Measurements from ENCODE around the gene TSPAN32.

The TSPAN32 gene

DNA sequence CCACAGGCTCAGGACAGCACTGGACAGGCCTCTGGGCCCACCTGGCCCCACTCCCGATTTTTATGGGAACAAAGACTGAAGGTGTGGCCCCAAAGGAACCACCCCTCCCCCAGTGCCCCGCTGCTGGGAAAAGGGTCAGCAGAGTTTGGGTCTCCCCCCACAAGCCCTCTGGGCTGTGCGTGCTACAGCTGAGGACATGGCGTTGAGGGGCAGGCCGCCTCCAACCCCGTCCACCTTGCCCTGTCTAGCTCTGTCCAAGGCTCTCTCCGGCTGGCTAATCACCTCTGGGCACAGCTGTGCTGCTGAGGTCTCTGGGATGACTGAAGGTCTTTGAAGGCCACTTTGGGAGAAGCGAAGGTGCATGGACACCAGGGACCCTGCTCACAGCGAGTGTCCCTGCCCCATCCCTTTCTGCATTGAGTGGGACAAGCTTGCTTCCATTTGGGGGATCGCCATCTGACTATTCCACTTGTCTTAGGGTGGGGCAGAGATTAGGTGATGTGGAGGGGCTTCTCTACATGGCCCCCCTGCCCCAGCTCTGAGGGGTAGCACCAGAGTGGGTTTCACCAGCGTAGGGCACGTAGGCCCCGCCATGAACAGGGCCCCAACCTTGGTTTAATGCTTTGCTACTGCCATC is 38.0 kb upstream of the TSPAN32 start:
- TF ChIP-seq, protein P1, sequence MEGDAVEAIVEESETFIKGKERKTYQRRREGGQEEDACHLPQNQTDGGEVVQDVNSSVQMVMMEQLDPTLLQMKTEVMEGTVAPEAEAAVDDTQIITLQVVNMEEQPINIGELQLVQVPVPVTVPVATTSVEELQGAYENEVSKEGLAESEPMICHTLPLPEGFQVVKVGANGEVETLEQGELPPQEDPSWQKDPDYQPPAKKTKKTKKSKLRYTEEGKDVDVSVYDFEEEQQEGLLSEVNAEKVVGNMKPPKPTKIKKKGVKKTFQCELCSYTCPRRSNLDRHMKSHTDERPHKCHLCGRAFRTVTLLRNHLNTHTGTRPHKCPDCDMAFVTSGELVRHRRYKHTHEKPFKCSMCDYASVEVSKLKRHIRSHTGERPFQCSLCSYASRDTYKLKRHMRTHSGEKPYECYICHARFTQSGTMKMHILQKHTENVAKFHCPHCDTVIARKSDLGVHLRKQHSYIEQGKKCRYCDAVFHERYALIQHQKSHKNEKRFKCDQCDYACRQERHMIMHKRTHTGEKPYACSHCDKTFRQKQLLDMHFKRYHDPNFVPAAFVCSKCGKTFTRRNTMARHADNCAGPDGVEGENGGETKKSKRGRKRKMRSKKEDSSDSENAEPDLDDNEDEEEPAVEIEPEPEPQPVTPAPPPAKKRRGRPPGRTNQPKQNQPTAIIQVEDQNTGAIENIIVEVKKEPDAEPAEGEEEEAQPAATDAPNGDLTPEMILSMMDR (IDR thresholded peaks at IDR 0.05; ENCODE audit: control insufficient read depth, insufficient read depth, low read depth, low read length, missing control alignments): no peak
- H3K4me3 ChIP-seq (ENCODE audit: control insufficient read depth, low read depth, low read length): no peak overlapping the region

DNA sequence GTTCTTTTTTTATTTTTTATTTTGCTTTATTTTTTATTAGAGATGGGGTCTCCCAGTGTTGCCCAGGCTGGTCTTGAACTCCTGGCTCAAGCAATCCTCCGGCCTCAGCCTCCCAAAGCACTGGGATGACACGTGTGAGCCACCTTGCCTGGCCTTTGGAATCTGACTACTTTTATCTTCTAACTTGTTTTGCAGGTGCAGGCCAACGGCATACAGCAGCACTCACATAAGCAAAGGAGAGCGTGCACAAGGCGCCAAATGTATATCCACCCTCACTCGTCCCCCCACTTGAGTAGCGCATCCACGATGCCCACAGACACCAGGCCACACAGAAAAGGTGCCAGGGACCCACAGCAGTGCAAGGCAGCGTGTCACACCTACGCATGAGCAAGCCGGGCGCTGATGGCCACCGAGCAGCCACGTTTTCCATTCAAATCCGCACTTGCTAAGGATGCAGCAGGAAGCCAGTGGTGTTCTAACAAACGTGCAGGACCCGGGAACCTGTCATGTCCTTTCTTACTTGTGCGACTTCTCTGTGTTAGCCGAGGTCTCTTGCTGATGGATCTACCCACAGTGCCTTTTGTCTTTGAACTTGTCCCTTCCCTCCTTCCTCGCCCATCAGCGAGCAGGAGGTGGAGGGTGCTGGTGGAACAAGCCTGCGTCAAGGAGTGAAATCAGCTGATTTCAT is 37.3 kb upstream of the TSPAN32 start:
- TF ChIP-seq, protein P1 (IDR thresholded peaks at IDR 0.05; ENCODE audit: control insufficient read depth, insufficient read depth, low read depth, low read length, missing control alignments): no peak
- DNase-seq (ENCODE audit: low read depth): no peak
- H3K4me3 ChIP-seq (ENCODE audit: control insufficient read depth, low read depth, low read length): no peak overlapping the region

More for the DNA sequence above, 38.0 kb upstream of the TSPAN32 start:
- no peak for DNase-seq (ENCODE audit: low read depth)

DNA sequence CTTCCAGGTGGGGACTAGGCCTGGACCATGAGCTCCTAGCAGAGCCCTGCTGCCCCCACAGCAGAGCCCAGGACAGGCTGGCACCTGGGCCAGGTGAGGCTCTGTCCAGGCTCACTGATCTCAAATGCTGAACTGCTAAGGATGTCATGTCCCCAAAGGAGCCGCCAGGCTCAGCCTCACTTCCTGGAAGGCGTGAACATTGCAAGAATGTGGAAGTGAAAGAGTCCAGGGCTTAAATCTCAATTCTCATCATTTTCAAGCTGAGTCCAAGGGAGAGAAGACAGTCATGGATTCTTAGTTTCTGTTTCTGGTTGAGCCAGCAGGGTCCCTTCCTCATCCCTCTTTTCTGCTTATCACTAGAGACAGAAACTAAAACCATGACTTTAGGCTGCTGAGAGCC is 36.4 kb upstream of the TSPAN32 start:
- no peak for DNase-seq (ENCODE audit: low read depth)
- TF ChIP-seq, protein P1 (IDR thresholded peaks at IDR 0.05; ENCODE audit: control insufficient read depth, insufficient read depth, low read depth, low read length, missing control alignments): no peak
- no peak overlapping the region for H3K4me3 ChIP-seq (ENCODE audit: control insufficient read depth, low read depth, low read length)

DNA sequence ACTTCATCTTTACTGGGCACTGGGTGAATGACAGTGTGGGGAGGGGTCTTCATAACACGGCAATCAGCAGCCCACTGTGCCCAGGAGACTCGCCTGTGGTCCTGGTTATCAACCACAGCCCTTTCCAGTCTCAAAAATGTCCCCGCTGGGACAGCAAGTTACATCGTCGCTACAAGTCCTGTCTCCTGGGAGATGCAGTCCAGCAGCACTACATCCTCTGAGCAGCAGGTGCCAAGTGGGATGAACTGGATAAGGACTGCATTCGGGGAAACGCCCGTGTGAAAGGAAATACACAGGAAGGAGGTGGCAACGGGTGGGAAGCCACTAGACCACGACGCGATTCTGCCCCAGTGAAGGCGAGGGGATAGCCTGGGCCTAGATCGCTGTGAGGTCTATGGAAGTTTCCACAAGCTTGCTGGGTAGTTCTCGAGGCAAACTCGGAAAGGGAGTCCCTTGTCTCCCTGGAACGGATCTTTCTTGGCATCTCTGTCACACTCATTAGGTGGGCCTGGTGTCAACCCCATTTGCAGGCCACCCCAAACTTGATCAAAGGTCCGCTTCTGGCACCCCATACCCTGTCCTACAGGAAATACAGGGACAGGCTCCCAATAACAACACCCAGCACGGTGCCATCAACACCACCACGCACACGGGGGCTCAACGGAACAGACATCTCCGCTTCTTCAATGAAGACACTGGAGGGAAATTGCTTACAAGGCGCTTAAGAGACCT is 35.8 kb upstream of the TSPAN32 start:
- DNase-seq (ENCODE audit: low read depth): no peak
- H3K4me3 ChIP-seq (ENCODE audit: control insufficient read depth, low read depth, low read length): no peak overlapping the region
- TF ChIP-seq, protein P1 (IDR thresholded peaks at IDR 0.05; ENCODE audit: control insufficient read depth, insufficient read depth, low read depth, low read length, missing control alignments): no peak

DNA sequence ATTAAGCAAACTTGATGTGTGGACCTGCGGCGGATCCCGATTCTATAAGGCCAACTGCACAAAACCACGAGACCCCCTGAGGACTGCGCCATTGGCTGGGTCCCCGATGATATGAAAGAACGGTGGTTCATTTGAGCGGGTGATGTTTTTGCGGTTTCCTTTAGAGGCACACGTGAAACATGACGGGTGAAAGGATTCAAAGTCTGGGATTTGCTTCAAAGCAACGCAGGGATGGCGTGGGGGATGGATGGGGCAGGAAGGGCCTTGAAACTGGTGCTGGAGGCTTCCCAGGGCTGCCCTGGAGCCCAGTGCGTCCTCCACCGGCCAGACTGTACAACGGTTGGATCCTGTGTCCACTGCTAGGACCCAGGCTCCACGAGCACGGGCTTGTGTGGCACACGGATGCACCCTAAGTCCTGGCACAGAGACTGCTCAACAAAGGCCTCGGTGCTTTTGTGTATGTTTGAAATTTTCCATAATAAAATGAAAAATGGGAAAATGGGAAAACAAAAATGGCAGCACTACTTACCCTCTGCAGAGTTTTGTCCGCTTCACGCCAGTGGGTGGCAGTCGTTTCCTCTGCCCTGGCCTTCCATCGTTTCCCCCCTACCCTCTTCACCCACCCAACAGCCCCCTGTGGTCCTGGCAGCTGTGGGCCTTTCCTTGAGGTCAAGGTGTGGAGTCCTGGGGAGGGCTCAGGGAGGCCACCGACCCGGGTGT is 35.1 kb upstream of the TSPAN32 start:
- no peak overlapping the region for H3K4me3 ChIP-seq (ENCODE audit: control insufficient read depth, low read depth, low read length)
- no peak for DNase-seq (ENCODE audit: low read depth)
- TF ChIP-seq, protein P1 (IDR thresholded peaks at IDR 0.05; ENCODE audit: control insufficient read depth, insufficient read depth, low read depth, low read length, missing control alignments): no peak

DNA sequence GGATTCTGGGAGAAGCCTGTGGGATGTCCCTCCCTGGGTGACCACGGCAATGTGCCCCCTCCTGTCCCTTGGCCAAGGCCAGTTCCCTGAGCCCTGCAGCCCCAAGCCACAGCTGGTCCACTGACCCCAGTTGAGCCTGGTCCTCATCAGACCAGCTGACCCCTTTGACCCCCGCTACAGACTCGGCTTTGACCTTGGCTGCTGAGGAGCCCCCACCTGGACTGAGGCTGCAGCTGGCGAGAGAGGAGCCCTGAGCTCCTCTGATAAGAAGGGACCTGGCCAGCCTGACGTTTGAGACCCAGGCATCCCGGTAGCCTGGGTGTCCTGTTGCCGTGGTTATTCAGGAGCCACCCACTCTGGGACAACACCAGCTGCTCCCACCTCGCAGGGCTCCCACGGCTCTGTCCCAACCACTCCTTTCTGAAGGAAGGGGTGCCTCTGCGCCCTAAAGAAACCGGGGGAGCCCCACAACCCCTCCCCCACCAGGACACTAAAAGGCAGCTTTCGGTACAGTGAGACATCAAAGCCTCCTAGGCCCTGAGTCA is 34.4 kb upstream of the TSPAN32 start:
- TF ChIP-seq, protein P1 (IDR thresholded peaks at IDR 0.05; ENCODE audit: control insufficient read depth, insufficient read depth, low read depth, low read length, missing control alignments): no peak
- H3K4me3 ChIP-seq (ENCODE audit: control insufficient read depth, low read depth, low read length): no peak overlapping the region
- no peak for DNase-seq (ENCODE audit: low read depth)
